HCT116 (cell line): ENCODE data around the gene FAM222B. TPM values are rescaled to one million over a fixed set of nuclear protein-coding genes. Genes with fewer than 3 reads are reported as not detected.

ENCODE experiments used
- ATAC-seq: fragments of 200-7000 bp; cut with Tn5 transposase; 2 replicates; pipeline ENCODE4 v1.9.1; 2020; ENCODE audit warnings: mild to moderate bottlenecking, moderate library complexity
- BruUV-seq: library from RNA; stranded (reverse); fragments of 400-500 nt; replicated peaks from 2 replicates; lab custom pipeline; 2021; lab: Mats Ljungman, UMichigan
- CTCF ChIA-PET: fragments of 300-600 bp; sonication (Branson Sonifier 250); formaldehyde crosslinking; loops from one replicate; lab custom pipeline; 2021; ENCODE audit warnings: antibody characterized with exemption; lab: Charles Lee
- POLR2A ChIA-PET: fragments of 300-600, 350-600 bp; sonication (Branson Sonifier 250); formaldehyde crosslinking; loops from one replicate; lab custom pipeline; 2021; ENCODE audit warnings: antibody characterized with exemption; lab: Charles Lee
- RAD21 ChIA-PET, 2 experiments: fragments of 300-600 bp; sonication (Branson Sonifier 250); formaldehyde crosslinking; loops; one replicate each; lab custom pipeline; 2023; ENCODE audit warnings: low total read pairs in 2 of 2; ENCODE audit not compliant: uncharacterized antibody in 2 of 2, unreplicated experiment in 2 of 2, low non-redundant PET in 1 of 2; lab: Charles Lee
- DNase-seq: peaks from one replicate; pipeline ENCODE4 v3.0.0-alpha.2; 2010; ENCODE audit warnings: low read depth, low spot score
- H2AFZ ChIP-seq: fragments of 200-600 bp; shearing (Covaris generic), sonication (generic); 2 replicates; pipeline ENCODE4 v1.6.1; 2017; ENCODE audit warnings: low read depth, mixed run types, mixed read lengths, antibody characterized with exemption, low read length; ENCODE audit not compliant: poor library complexity, severe bottlenecking
- H3K27ac ChIP-seq: 2 replicates; pipeline ENCODE4 v1.5.1; 2012; ENCODE audit warnings: low read depth, low read length
- H3K27me3 ChIP-seq: fragments of 200-600 bp; sonication (generic); 2 replicates; pipeline ENCODE4 v1.6.1; 2016; ENCODE audit warnings: mixed run types, low read length, mixed read lengths; ENCODE audit not compliant: insufficient read depth
- H3K36me3 ChIP-seq, 2 experiments: fragments of 200-500 bp in 1 of 2; fragments of 200-600 bp in 1 of 2; sonication (Bioruptor generic) in 1 of 2; sonication (generic) in 1 of 2; 2 replicates each; pipeline versions ENCODE4 v1.5.1 to v1.6.1; 2014 to 2016; ENCODE audit warnings: low read length in 2 of 2, inconsistent platforms in 1 of 2, mixed read lengths in 1 of 2, mixed run types in 1 of 2; ENCODE audit not compliant: insufficient read depth in 2 of 2, control insufficient read depth in 1 of 2
- H3K4me1 ChIP-seq, 2 experiments: fragments of 200-600 bp in 1 of 2; sonication (generic) in 1 of 2; 2 replicates each; pipeline versions ENCODE4 v1.5.1 to v1.6.1; 2012 to 2017; ENCODE audit warnings: low read length in 2 of 2, inconsistent platforms in 1 of 2, mild to moderate bottlenecking in 1 of 2, mixed read lengths in 1 of 2, mixed run types in 1 of 2, moderate library complexity in 1 of 2; ENCODE audit not compliant: insufficient read depth in 2 of 2, control insufficient read depth in 1 of 2
- H3K4me2 ChIP-seq: fragments of 200-600 bp; sonication (generic); 2 replicates; pipeline ENCODE4 v1.6.1; 2017; ENCODE audit warnings: mixed run types, low read length, mixed read lengths
- H3K4me3 ChIP-seq, 2 experiments: fragments of 200-600 bp in 1 of 2; sonication (generic) in 1 of 2; replicated peaks in 1 of 2; 2 replicates each; pipeline ENCODE4 v1.5.1; 2011 to 2016; ENCODE audit warnings: low read length in 2 of 2, control low read depth in 1 of 2, low read depth in 1 of 2, mild to moderate bottlenecking in 1 of 2, mixed read lengths in 1 of 2, mixed run types in 1 of 2
- H3K79me2 ChIP-seq: fragments of 200-600 bp; sonication (generic); 2 replicates; pipeline ENCODE4 v1.6.1; 2017; ENCODE audit warnings: mild to moderate bottlenecking, mixed run types, low read length, moderate library complexity, mixed read lengths; ENCODE audit not compliant: insufficient read depth
- H3K9ac ChIP-seq: fragments of 200-600 bp; sonication (generic); 2 replicates; pipeline ENCODE4 v1.6.1; 2016; ENCODE audit warnings: low read length, mixed read lengths
- H3K9me2 ChIP-seq: fragments of 200-600 bp; sonication (generic), shearing (Covaris generic); 2 replicates; pipeline ENCODE4 v1.6.1; 2017; ENCODE audit warnings: mixed run types, mild to moderate bottlenecking, moderate library complexity; ENCODE audit not compliant: insufficient read depth
- H3K9me3 ChIP-seq, 2 experiments: fragments of 200-500 bp in 1 of 2; fragments of 200-600 bp in 1 of 2; sonication (Bioruptor generic) in 1 of 2; sonication (generic) in 1 of 2; 2 replicates each; pipeline ENCODE4 v1.6.1; 2014 to 2017; ENCODE audit warnings: low read length in 2 of 2, mixed read lengths in 2 of 2, inconsistent platforms in 1 of 2, low read depth in 1 of 2, mild to moderate bottlenecking in 1 of 2, mixed run types in 1 of 2, moderate library complexity in 1 of 2; ENCODE audit not compliant: control insufficient read depth in 1 of 2, insufficient read depth in 1 of 2
- H4K20me1 ChIP-seq: fragments of 200-600 bp; sonication (generic), shearing (Covaris generic); 2 replicates; pipeline ENCODE4 v1.6.1; 2017; ENCODE audit warnings: mixed run types, mild to moderate bottlenecking, moderate library complexity; ENCODE audit not compliant: insufficient read depth
- ATF3 ChIP-seq: IDR thresholded peaks from 2 replicates; pipeline ENCODE4 v1.6.1; 2012
- CEBPB ChIP-seq: IDR thresholded peaks from 2 replicates; pipeline ENCODE4 v1.6.1; 2012; ENCODE audit warnings: low read depth
- ELF1 ChIP-seq: IDR thresholded peaks from 2 replicates; pipeline ENCODE4 v1.6.1; 2012; ENCODE audit warnings: low read depth, borderline replicate concordance
- FOSL1 ChIP-seq: IDR thresholded peaks from 2 replicates; pipeline ENCODE4 v1.6.1; 2012; ENCODE audit warnings: low read depth
- JUND ChIP-seq: IDR thresholded peaks from 2 replicates; pipeline ENCODE4 v1.6.1; 2012
- REST ChIP-seq: IDR thresholded peaks from 2 replicates; pipeline ENCODE4 v1.6.1; 2012; ENCODE audit warnings: low read depth
- SRF ChIP-seq: IDR thresholded peaks from 2 replicates; pipeline ENCODE4 v1.6.1; 2012; ENCODE audit warnings: low read depth
- ZNF274 ChIP-seq: fragments of 200-500 bp; sonication (Bioruptor generic); IDR thresholded peaks from 2 replicates; pipeline ENCODE4 v1.6.1; 2014; ENCODE audit warnings: mild to moderate bottlenecking, low read depth, low read length, inconsistent platforms
- intact Hi-C: fragments of 100-400 bp; cut with micrococcal nuclease; formaldehyde crosslinking; loops from 2 replicates; pipeline ENCODE4 v1.10.0; 2022
- total RNA-seq: library from RNA; stranded (reverse); gene quantifications from one replicate; pipeline ENCODE4 v1.2.1, GENCODE V29; 2021; ENCODE audit not compliant: unreplicated experiment
- TF ChIP-seq, protein P1 (sequence below): IDR thresholded peaks from 2 replicates; pipeline ENCODE4 v1.6.1; 2012

FAM222B gene
- total RNA-seq, 1 experiment from 2014 or later: 22.7 TPM

- POLR2A ChIA-PET: no interaction called here
- no peak for ATAC-seq
- H3K27me3 ChIP-seq: no peaks in the 10 kb centered on the region
- RAD21 ChIA-PET: no interaction called here
- no peak overlapping the region for H3K9ac ChIP-seq
- no peak for DNase-seq
- no TSS peak for BruUV-seq
- no peak overlapping the region for H3K4me2 ChIP-seq
- H3K4me1 ChIP-seq: no peaks in the 10 kb centered on the region; a peak in 1 of 4 replicates
- no peak overlapping the region for H3K27ac ChIP-seq
- no peaks in the 10 kb centered on the region for H4K20me1 ChIP-seq
- no peak overlapping the region for H2AFZ ChIP-seq
- H3K9me2 ChIP-seq: no peaks in the 10 kb centered on the region
- H3K79me2 ChIP-seq: no peaks in the 10 kb centered on the region
- intact Hi-C loops: no loop called here
- no peaks in the 10 kb centered on the region for H3K9me3 ChIP-seq
- CTCF ChIA-PET: interaction anchor here (0.9 kb wide), 1 partner anchor 112 kb away, joined by 3 read pairs; no protein-coding TSS in a partner anchor
- H3K36me3 ChIP-seq: 0 out of 4 replicates have a peak, but pooled peaks cover 0 to 2% of the 10 kb centered on the region in 2 experiments
- no peak overlapping the region for H3K4me3 ChIP-seq
- TF ChIP-seq SRF (no peak), REST (no peak), FOSL1 (no peak), ELF1 (no peak)
Measured at GRCh38 chr17:28875848-28876550, 33.4 kb upstream of the FAM222B start.

- ChIA-PET CTCF (no interaction called here), POLR2A (no interaction called here), RAD21 (no interaction called here)
- no TSS peak for BruUV-seq
- Histone ChIP-seq H3K9ac (no peak overlapping the region), H3K4me3 (no peak overlapping the region), H3K79me2 (no peaks in the 10 kb centered on the region), H3K27me3 (no peaks in the 10 kb centered on the region), H3K4me2 (no peak overlapping the region), H3K27ac (no peak overlapping the region), H2AFZ (no peak overlapping the region), H3K36me3 (0 out of 4 replicates have a peak, but pooled peaks cover 0 to 1% of the 10 kb centered on the region in 2 experiments), H3K4me1 (no peaks in the 10 kb centered on the region; a peak in 1 of 4 replicates), H3K9me2 (no peaks in the 10 kb centered on the region), H3K9me3 (no peaks in the 10 kb centered on the region), H4K20me1 (no peaks in the 10 kb centered on the region)
- ATAC-seq (no peak), DNase-seq (no peak)
- intact Hi-C loops: no loop called here
- no peak for TF ChIP-seq ELF1
- TF ChIP-seq CEBPB: no peak
- TF ChIP-seq ZNF274: no peak
- TF ChIP-seq ATF3: no peak
- TF ChIP-seq, protein P1, sequence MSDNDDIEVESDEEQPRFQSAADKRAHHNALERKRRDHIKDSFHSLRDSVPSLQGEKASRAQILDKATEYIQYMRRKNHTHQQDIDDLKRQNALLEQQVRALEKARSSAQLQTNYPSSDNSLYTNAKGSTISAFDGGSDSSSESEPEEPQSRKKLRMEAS: no peak
- no peak for TF ChIP-seq REST
- no peak for TF ChIP-seq JUND
Measured at GRCh38 chr17:28874750-28875149, 32.2 kb upstream of the FAM222B start.
